ENCODE data around the gene CLEC19A. TPM values are rescaled to one million over a fixed set of nuclear protein-coding genes. Genes with fewer than 3 reads are reported as not detected.

The CLEC19A gene
- polyA plus RNA-seq, 1 experiment: not detected

DNA sequence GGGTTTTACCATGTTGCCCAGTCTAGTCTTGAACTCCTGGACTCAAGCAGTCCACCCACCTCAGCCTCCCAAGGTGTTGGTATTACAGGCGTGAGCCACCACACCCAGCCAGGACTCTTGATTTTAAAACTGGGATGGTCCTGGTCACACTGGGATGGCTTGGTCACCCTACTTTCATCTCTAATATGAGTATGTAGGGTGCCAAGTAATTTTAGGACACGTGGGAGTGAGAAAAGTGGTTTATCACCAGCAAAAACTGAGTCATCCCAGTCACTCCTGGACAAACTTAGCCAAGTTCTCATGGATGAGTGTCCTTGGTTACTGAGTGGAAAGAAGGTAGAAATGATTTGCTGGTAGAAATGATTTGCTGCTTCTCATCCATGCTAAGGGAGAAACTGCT lies 9.9 kb downstream of the CLEC19A start:
- no peak for TF ChIP-seq CTCF (IDR thresholded peaks at IDR 0.05; ENCODE audit: insufficient read depth, low read depth, low read length)
- no peak for DNase-seq (ENCODE audit: low read depth)
- ChIA-PET CTCF (interaction anchor here (0.6 kb wide), 1 partner anchor 33 kb away, joined by 3 read pairs; no protein-coding TSS in a partner anchor), POLR2A (interaction anchor here (0.7 kb wide), 1 partner anchor 83 kb away, joined by 4 read pairs; no protein-coding TSS in a partner anchor)
- Histone ChIP-seq H3K27me3 (ENCODE audit: control insufficient read depth, insufficient read depth, low read length) (no peaks in the 10 kb centered on the region), H3K4me3 (ENCODE audit: low read depth, low read length) (no peak overlapping the region), H3K36me3 (ENCODE audit: control insufficient read depth, insufficient read depth, low read length) (no peaks in the 10 kb centered on the region)

DNA sequence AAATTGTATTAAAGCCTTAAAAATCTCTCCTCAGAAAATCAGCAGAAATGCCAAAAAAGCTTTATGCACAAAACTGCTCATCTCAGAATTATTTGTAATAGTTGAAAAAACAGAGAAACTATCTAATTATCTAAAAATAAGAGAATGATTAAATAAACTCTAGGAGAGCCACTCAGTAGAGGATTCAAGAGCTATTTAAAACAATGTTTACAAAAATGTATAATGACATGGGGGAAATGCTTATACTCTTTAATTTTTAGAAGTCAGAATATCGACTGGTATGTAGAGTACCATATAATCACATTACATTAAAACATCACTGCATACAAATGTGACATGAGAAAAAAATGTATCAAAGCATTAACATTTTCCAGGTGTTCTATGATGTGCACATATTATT lies 11.9 kb downstream of the CLEC19A start:
- H3K36me3 ChIP-seq (ENCODE audit: control insufficient read depth, insufficient read depth, low read length): no peaks in the 10 kb centered on the region
- no peak for DNase-seq (ENCODE audit: low read depth)
- H3K4me3 ChIP-seq (ENCODE audit: low read depth, low read length): no peak overlapping the region
- no peaks in the 10 kb centered on the region for H3K27me3 ChIP-seq (ENCODE audit: control insufficient read depth, insufficient read depth, low read length)
- POLR2A ChIA-PET: no interaction called here
- CTCF ChIA-PET: interaction anchor here (0.7 kb wide), 1 partner anchor 31 kb away, joined by 3 read pairs; no protein-coding TSS in a partner anchor
- TF ChIP-seq CTCF (IDR thresholded peaks at IDR 0.05; ENCODE audit: insufficient read depth, low read depth, low read length): no peak

DNA sequence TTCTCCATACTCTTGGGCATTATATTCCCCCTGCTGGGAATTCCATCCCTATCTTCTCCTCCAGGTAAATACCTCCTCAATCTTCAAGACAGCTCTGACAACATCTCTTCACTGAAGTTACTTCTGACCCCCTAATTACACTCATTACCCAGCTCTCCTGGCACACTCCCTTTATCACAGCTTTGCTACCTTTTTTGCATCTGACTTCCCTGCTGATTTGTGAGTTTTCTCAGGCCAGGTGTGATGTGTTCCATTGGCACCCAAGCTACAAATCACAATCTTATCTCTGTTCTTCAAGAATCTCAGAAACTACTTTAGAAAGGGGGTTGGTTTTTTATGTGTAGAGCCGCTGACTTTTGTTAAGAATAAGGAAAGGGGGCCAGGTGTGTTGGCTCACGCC lies 14.0 kb downstream of the CLEC19A start:
- Histone ChIP-seq H3K4me3 (ENCODE audit: low read depth, low read length) (no peak overlapping the region), H3K36me3 (ENCODE audit: control insufficient read depth, insufficient read depth, low read length) (no peaks in the 10 kb centered on the region), H3K27me3 (ENCODE audit: control insufficient read depth, insufficient read depth, low read length) (no peaks in the 10 kb centered on the region)
- ChIA-PET POLR2A (no interaction called here), CTCF (no interaction called here)
- no peak for DNase-seq (ENCODE audit: low read depth)
- no peak for TF ChIP-seq CTCF (IDR thresholded peaks at IDR 0.05; ENCODE audit: insufficient read depth, low read depth, low read length)

DNA sequence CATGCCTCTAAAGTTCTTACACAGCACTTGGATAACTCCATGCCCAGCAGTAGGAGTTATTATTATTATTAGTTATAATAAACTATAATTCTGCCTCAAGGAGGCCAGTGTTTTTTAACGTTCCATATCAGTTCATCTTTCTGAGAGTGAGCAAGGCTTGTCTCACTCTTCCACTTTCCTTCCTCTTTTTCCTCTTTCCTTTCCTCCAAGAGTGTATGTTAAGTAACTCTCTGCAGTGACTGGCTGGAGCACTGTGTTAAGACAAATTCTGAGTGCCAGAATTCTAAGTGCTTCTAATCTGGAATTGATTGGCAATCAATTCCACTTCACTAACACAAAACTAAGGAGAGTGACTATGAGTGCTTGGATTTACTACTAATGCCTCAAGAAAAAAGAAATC lies 16.4 kb downstream of the CLEC19A start:
- DNase-seq (ENCODE audit: low read depth): no peak
- Histone ChIP-seq H3K36me3 (ENCODE audit: control insufficient read depth, insufficient read depth, low read length) (no peaks in the 10 kb centered on the region), H3K27me3 (ENCODE audit: control insufficient read depth, insufficient read depth, low read length) (no peaks in the 10 kb centered on the region), H3K4me3 (ENCODE audit: low read depth, low read length) (no peak overlapping the region)
- ChIA-PET POLR2A (no interaction called here), CTCF (no interaction called here)
- no peak for TF ChIP-seq CTCF (IDR thresholded peaks at IDR 0.05; ENCODE audit: insufficient read depth, low read depth, low read length)

GRCh38 chr16:19304750-19305149 lies 19.2 kb downstream of the CLEC19A start:
- no peak for DNase-seq (ENCODE audit: low read depth)
- TF ChIP-seq CTCF (IDR thresholded peaks at IDR 0.05; ENCODE audit: insufficient read depth, low read depth, low read length): no peak
- POLR2A ChIA-PET: no interaction called here
- Histone ChIP-seq H3K27me3 (ENCODE audit: control insufficient read depth, insufficient read depth, low read length) (no peaks in the 10 kb centered on the region), H3K36me3 (ENCODE audit: control insufficient read depth, insufficient read depth, low read length) (no peaks in the 10 kb centered on the region), H3K4me3 (ENCODE audit: low read depth, low read length) (no peak overlapping the region)
- CTCF ChIA-PET: no interaction called here
